IPS-15b (cell line): Measurements from ENCODE around the gene FAM13B.
A peak's percentile ranks its signal among the peaks of the same experiment; 100 is the strongest.
"Not testable (repeated sequence)": the region's sequence is repeated elsewhere in the genome, so short reads cannot be mapped to it uniquely, and the experiment has no call there.

Experiments
- H3K27me3 ChIP-seq: one replicate; pipeline ENCODE4 v1.6.1; 2013; ENCODE audit warnings: low read length; ENCODE audit not compliant: control insufficient read depth, insufficient read depth
- H3K36me3 ChIP-seq: one replicate; pipeline ENCODE4 v1.6.1; 2013; ENCODE audit warnings: low read length; ENCODE audit not compliant: control insufficient read depth, insufficient read depth
- H3K4me1 ChIP-seq: one replicate; pipeline ENCODE4 v1.6.1; 2013; ENCODE audit warnings: mild to moderate bottlenecking, low read length; ENCODE audit not compliant: control insufficient read depth, insufficient read depth
- H3K4me3 ChIP-seq: one replicate; pipeline ENCODE4 v1.5.1; 2013; ENCODE audit warnings: low read depth, low read length
- H3K9ac ChIP-seq: one replicate; pipeline ENCODE4 v1.6.1; 2013; ENCODE audit warnings: low read depth, mild to moderate bottlenecking, low read length
- H3K9me3 ChIP-seq: one replicate; pipeline ENCODE4 v1.6.1; 2013; ENCODE audit warnings: mild to moderate bottlenecking, low read length; ENCODE audit not compliant: control insufficient read depth, insufficient read depth

FAM13B gene

DNA sequence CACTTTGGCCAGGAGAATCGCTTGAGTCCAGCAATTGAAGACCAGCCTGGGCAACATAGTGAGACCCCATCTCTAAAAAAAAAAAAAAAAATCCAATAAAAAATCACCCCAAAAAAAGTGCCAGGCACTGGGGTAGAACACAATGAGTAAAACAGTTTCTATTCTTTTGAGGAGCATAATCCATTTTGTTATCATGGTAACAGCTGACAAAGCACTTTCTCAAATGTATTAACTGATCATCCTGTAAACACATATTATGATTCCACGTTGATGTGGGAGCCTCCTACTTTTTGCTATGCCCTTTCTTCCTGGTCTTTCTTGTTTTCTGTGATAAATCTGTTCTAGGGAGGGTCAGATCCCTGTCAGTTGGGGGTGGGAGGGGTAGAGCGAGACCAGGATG lies 20.7 kb upstream of the FAM13B start:
- H3K4me1 ChIP-seq, result peaks cover 7% of the 10 kb centered on the region
- H3K36me3 ChIP-seq, result no peaks in the 10 kb centered on the region
- no peak overlapping the region for H3K4me3 ChIP-seq
- no peaks in the 10 kb centered on the region for H3K27me3 ChIP-seq
- H3K9ac ChIP-seq, result no peak overlapping the region
- H3K9me3 ChIP-seq, result no peaks in the 10 kb centered on the region

- H3K9me3 ChIP-seq, H3K27me3 ChIP-seq, H3K36me3 ChIP-seq, H3K4me1 ChIP-seq, H3K9ac ChIP-seq, H3K4me3 ChIP-seq: not testable (repeated sequence)
Measured at GRCh38 chr5:138052718-138053117, 19.8 kb upstream of the FAM13B start.

DNA sequence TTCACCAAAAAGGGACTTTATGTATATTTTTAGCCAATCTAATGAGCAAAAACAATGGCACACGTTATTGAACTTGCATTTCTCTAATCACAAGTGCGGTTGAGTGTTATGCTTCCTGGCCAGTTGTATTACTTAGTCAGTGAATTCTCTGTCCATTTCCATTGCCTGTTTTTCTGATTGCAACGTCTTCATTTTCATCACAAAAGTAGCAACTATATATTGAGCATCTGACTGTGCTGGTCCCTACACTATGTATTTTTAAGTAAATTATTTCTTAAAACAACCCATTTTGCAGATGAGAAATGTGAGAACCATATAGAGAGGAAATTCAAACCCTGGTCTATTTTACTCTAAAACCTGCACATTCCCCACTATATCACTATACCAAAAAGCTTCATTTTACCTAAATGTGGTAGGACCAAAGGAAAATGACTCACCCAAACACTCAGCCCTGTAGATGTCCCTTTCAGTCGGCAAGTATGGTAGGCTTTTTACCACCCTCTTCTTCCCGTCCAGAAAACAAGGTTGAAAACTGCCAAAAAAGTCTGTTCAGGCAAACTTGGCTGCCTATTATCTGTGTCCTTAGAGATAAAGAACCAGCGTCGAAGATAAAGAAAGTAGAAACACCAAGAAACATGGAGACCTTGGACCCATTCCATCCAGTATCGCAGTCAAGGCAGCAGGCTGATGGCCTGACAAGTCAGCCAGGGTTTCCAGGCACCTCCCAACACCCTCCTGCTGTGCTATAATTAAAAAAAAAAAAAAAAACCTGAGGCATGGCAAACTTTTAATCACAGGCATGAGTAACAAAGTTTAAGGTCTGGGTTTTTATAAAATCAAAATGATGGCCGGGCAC lies 18.8 kb upstream of the FAM13B start:
- Histone ChIP-seq H3K9me3 (no peaks in the 10 kb centered on the region), H3K4me3 (no peak overlapping the region), H3K9ac (no peak overlapping the region), H3K36me3 (no peaks in the 10 kb centered on the region), H3K4me1 (peaks cover 7% of the 10 kb centered on the region), H3K27me3 (no peaks in the 10 kb centered on the region)

DNA sequence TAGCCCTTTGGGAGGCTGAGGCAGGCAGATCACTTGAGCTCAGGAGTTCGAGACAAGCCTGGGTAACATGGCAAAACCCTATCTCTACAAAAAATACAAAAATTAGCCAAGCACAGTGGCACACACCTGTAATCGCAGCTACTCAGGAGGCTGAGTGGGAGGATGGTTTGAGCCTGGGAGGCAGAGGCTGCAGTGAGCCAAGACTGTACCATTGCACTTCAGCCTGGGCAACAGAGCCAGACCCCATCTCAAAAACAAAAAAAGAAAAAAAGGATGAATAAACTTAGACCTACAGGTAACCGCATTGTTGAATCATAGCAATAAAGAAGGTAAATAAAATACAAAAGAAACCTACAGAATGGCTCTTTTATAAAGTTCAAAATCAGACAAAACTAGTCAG lies 12.4 kb upstream of the FAM13B start:
- H3K4me3 ChIP-seq, H3K9ac ChIP-seq, H3K36me3 ChIP-seq, H3K9me3 ChIP-seq, H3K27me3 ChIP-seq, H3K4me1 ChIP-seq: not testable (repeated sequence)

DNA sequence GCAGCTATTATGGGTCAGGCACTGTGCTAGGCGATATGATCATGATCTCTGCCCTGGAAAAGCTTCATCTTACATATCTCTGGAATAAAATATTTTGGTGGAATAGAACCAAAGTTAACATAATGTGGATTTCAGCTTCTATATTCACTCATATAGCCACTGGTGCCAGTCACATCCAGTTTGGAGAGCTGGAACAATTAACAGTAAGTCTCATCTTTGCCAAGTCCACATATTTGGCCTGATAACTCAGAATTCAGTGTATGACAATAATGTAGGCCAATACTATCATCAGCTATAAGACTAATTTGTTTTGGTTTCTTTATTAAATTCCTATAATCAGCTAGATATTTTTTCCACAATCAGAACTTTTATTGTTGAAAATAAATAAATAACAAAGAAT lies 5.9 kb upstream of the FAM13B start:
- no peaks in the 10 kb centered on the region for H3K36me3 ChIP-seq

GRCh38 chr5:138037907-138038633 lies 5.2 kb upstream of the FAM13B start:
- H3K4me1 ChIP-seq, result peaks cover 3% of the 10 kb centered on the region
- H3K27me3 ChIP-seq, result no peaks in the 10 kb centered on the region
- H3K4me3 ChIP-seq, result no peak overlapping the region
- H3K9ac ChIP-seq, result no peak overlapping the region
- no peaks in the 10 kb centered on the region for H3K36me3 ChIP-seq
- H3K9me3 ChIP-seq, result no peaks in the 10 kb centered on the region

More for the DNA sequence above, 5.9 kb upstream of the FAM13B start:
- Histone ChIP-seq H3K9ac (no peak overlapping the region), H3K27me3 (no peaks in the 10 kb centered on the region), H3K4me3 (no peak overlapping the region), H3K9me3 (no peaks in the 10 kb centered on the region), H3K4me1 (no peaks in the 10 kb centered on the region)

DNA sequence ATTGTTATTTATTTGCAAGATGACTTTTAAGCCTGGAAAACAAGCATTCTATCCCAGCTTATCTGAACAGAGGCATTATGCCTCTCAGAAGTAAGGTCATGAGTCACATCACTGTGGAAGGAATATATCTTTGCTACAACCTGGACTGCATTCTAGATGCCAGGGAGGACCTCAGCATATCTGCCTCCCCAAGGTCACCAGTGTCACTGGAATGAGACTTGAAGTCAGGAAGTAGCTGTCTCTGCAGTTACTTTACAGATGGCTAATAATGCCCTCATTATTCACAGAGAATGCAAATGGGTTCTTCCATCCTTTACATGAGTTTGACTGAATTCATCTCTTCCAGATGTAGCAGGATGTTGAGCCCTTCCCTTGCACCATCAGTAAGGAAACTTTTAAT lies 4.4 kb upstream of the FAM13B start:
- Histone ChIP-seq H3K27me3 (no peaks in the 10 kb centered on the region), H3K4me3 (no peak overlapping the region), H3K9ac (no peak overlapping the region), H3K9me3 (no peaks in the 10 kb centered on the region), H3K4me1 (peaks cover 3% of the 10 kb centered on the region), H3K36me3 (no peaks in the 10 kb centered on the region)

DNA sequence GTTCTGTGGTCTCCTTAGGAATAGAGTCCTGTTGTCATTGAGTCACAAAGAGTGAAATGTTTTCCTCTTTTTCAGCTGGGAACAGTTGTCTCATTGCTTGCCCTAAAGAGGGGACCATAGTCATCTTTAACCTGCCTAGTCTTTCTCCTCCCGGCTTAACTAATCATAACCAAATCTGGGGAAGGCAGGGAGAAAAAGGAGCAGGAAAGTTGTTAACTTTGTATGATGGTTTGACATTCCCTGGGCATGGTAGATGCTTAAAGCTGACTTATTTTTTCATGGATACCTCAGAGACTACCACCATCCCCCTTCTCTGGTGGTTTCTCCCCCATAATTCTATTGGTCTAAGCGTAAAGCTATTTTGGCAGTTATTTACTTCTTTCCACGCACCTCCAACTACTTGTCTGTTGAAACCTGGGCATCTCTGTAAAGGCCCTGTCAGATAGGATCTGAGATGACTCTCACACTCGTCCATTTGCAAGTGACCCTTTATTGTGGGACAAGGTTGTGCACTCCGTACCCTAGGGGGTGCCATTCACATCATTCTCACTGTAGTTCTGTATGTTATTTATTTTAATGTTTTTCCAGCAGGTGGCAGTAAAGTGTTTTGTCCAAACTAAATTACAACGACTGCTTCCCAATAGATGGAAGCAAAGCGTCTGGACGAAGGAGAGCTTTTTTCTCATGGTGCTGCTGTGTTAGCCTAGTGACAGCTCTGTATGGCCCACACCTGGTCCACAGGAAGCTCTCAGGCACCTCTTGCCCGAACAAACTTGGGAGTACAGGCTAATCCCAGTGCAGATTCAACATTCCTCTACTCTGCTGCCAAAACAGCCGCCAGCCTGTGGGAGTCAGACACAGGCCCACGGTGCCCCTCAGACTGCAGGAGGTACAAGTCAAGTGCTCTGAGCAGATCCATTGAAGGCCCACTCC lies 3.0 kb upstream of the FAM13B start:
- H3K27me3 ChIP-seq, result no peaks in the 10 kb centered on the region
- no peaks in the 10 kb centered on the region for H3K9me3 ChIP-seq
- no peak overlapping the region for H3K4me3 ChIP-seq
- H3K36me3 ChIP-seq, result no peaks in the 10 kb centered on the region
- H3K4me1 ChIP-seq, result peaks cover 5% of the 10 kb centered on the region
- H3K9ac ChIP-seq, result no peak overlapping the region

DNA sequence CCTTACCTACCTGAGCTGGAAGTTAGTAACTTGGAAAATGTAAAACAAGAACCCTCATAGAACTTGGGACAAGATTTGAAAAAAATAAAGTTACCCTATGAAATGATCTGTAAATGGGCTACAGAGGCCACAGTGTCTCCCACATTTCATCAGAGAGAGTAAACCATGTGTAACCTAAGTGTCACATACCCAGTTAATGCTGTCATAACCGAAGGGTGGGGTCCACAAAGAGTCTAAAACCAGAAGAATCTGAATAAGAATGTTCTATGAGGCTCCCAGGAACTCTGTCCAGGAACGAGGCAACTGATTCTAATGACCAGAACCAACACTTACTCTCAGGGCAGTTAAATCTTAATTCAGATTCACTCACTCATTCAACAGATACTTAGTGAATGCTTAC lies 1.0 kb upstream of the FAM13B start:
- Histone ChIP-seq H3K4me3 (peak overlapping the region; percentile 69), H3K9me3 (no peaks in the 10 kb centered on the region), H3K9ac (peak overlapping the region; percentile 71), H3K36me3 (no peaks in the 10 kb centered on the region), H3K27me3 (no peaks in the 10 kb centered on the region), H3K4me1 (peaks cover 5% of the 10 kb centered on the region)

- Histone ChIP-seq H3K9me3 (no peaks in the 10 kb centered on the region), H3K27me3 (no peaks in the 10 kb centered on the region), H3K36me3 (no peaks in the 10 kb centered on the region), H3K9ac (peak overlapping the region; percentile 71), H3K4me1 (peaks cover 5% of the 10 kb centered on the region), H3K4me3 (peak overlapping the region; percentile 69)
Measured at GRCh38 chr5:138033386-138033808, 518 bp upstream of the FAM13B start.

GRCh38 chr5:138032028-138032571 lies 779 bp downstream of the FAM13B start:
- no peaks in the 10 kb centered on the region for H3K27me3 ChIP-seq
- H3K9me3 ChIP-seq, result no peaks in the 10 kb centered on the region
- peak overlapping the region; percentile 94 for H3K4me3 ChIP-seq
- H3K9ac ChIP-seq, result peak overlapping the region; percentile 77
- H3K4me1 ChIP-seq, result peaks cover 5% of the 10 kb centered on the region
- no peaks in the 10 kb centered on the region for H3K36me3 ChIP-seq
